Type B pancreatic cell (in vitro differentiated cells): ENCODE results near the gene ANK3. TPM values are rescaled to one million over a fixed set of nuclear protein-coding genes. Genes with fewer than 3 reads are reported as not detected.
"Not testable (repeated sequence)": the region's sequence is repeated elsewhere in the genome, so short reads cannot be mapped to it uniquely, and the experiment has no call there.

Experiments
- DNase-seq: peaks from one replicate; pipeline ENCODE4 v3.0.0; 2021; ENCODE audit warnings: mixed read lengths; ENCODE audit not compliant: unreplicated experiment; ENCODE audit errors: extremely low spot score
- H3K27ac Mint-ChIP-seq: 2 replicates; pipeline ENCODE4 v1.8.0; 2021; ENCODE audit warnings: mild to moderate bottlenecking, mixed read lengths
- H3K27me3 Mint-ChIP-seq: 2 replicates; pipeline ENCODE4 v1.8.0; 2021; ENCODE audit warnings: mixed read lengths
- H3K36me3 Mint-ChIP-seq: 2 replicates; pipeline ENCODE4 v1.8.0; 2021; ENCODE audit warnings: mixed read lengths
- H3K4me1 Mint-ChIP-seq: one replicate; pipeline ENCODE4 v1.8.0; 2021; ENCODE audit warnings: mixed read lengths; ENCODE audit not compliant: unreplicated experiment
- H3K4me3 Mint-ChIP-seq: 2 replicates; pipeline ENCODE4 v1.8.0; 2021; ENCODE audit warnings: mild to moderate bottlenecking, mixed read lengths
- H3K9me3 Mint-ChIP-seq: 2 replicates; pipeline ENCODE4 v1.8.0; 2021; ENCODE audit warnings: mixed read lengths
- total RNA-seq: library from RNA; stranded (reverse); gene quantifications from 2 replicates; pipeline ENCODE4 v1.2.1, GENCODE V29; 2021; ENCODE audit warnings: low replicate concordance
- TF ChIP-seq, protein P1 (sequence below): fragments of 200-600 bp; sonication (generic); conservative IDR thresholded peaks from 2 replicates; pipeline ENCODE4 v1.5.0; 2021; ENCODE audit warnings: antibody characterized with exemption, mild to moderate bottlenecking

ANK3 gene
- total RNA-seq, 1 donor from 2014 or later: 90.2 TPM

DNA sequence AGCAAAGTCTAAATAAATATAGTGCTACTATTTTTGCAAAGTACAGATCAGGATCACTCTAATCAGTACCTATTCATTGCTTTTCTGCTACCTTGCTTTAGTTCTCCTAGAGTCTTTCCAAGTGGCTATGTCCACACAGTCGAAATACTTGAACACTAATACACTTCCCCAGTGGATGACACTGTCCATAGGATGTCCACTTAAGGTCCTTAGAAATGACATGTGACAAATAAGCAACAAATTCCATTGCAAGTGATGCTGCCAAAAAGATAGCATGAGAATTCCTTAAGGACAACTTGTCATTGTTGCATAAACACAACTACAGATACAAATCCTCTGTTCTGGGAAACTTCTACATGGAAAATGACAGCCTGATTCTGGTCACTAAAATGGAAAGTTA lies 93.6 kb downstream of the ANK3 start:
- Mint-ChIP-seq H3K4me3 (no peak overlapping the region), H3K9me3 (peaks cover 5% of the 10 kb centered on the region), H3K4me1 (peaks cover 25% of the 10 kb centered on the region), H3K27me3 (no peaks in the 10 kb centered on the region), H3K27ac (no peak overlapping the region), H3K36me3 (no peaks in the 10 kb centered on the region)
- DNase-seq: no peak
- TF ChIP-seq, protein P1, sequence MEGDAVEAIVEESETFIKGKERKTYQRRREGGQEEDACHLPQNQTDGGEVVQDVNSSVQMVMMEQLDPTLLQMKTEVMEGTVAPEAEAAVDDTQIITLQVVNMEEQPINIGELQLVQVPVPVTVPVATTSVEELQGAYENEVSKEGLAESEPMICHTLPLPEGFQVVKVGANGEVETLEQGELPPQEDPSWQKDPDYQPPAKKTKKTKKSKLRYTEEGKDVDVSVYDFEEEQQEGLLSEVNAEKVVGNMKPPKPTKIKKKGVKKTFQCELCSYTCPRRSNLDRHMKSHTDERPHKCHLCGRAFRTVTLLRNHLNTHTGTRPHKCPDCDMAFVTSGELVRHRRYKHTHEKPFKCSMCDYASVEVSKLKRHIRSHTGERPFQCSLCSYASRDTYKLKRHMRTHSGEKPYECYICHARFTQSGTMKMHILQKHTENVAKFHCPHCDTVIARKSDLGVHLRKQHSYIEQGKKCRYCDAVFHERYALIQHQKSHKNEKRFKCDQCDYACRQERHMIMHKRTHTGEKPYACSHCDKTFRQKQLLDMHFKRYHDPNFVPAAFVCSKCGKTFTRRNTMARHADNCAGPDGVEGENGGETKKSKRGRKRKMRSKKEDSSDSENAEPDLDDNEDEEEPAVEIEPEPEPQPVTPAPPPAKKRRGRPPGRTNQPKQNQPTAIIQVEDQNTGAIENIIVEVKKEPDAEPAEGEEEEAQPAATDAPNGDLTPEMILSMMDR: no peak

DNA sequence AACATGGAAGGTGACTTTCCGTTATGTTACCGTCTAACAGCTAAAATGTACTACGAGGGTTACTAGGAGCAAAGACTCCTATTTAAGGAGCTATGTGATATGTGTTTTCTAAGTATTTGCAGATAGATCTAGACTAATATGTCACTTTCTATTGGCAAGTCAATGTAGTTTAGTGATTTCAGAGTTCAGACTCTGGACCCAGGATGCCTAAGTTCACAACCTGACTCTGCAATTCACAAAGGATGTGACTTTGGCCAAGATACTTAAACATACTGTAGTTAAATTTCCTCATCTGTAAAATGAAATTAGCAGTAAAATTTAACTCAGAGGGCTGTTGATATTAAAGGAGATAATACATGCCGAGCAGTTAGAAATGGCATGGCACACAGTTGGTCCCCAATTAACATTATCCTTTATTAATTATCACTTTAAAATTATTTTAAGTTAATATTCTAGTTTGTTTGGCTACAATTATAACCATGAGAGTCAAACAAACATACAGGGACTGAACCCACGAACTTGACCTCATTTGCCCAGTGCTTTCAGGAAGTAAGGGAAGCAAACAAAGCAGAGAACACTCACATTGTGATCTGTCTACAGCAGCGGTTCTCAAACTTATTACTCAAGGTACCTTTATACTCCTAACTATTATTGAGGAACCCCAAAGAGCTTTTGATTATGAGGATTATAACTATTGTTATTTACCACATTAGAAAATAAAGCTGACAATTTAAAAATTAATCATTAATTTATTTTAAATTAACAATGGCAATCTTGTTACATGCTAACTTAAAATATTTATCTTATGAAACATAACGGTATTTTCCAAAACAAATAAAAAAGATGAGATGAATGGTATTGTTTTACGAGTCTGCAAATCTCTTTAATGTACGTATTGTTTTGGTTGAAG lies 94.4 kb downstream of the ANK3 start:
- peaks cover 33% of the 10 kb centered on the region for H3K4me1 Mint-ChIP-seq
- H3K9me3 Mint-ChIP-seq: peaks cover 5% of the 10 kb centered on the region
- TF ChIP-seq, protein P1: no peak
- no peak overlapping the region for H3K4me3 Mint-ChIP-seq
- no peak overlapping the region for H3K27ac Mint-ChIP-seq
- DNase-seq: no peak
- no peaks in the 10 kb centered on the region for H3K36me3 Mint-ChIP-seq
- no peaks in the 10 kb centered on the region for H3K27me3 Mint-ChIP-seq

DNA sequence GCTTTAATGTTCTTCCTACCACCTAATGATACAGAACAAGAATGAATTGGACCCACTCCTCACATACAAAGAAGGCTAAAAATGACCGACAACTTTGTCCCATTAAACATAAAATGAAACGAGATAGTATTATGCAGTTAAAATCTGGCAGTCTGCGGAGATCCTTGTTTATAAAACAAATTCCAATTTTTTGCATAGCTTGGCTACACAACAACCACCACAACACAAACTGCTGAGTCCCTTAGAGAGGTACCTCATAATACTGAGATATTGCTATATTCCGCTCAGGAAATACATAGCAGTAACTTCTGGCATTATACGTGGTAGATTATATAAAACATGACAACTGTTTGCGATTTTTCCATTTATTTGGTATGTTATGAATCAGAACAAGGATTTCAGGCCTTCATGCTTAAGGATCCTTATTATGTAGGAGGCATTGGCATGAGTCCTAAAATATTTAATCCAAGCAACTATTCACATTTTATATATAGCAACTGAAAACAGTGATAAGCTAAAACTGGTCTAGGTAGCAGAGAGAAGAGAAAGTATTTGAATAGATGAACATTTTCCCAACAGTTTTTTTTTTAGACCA lies 96.0 kb downstream of the ANK3 start:
- no peak for DNase-seq

DNA sequence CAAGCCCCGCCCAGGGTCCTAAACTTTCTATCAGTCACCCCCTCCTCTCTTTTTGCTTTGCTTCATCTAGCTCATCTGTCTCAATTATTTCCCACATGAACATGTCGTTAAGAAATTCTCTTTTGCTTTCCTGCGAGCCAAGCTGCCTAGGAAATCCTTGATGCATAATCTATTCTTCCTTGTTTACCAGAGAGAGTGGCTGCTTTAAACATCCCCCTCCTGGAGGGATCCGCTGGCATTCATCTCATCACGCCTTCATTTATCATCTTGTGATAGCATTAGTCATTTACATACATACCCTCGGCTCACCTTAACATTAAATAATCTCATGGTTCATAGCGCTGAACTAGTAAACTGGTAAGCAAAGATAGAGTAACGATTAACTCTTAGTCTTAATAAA lies 96.7 kb downstream of the ANK3 start:
- H3K27ac Mint-ChIP-seq: no peak overlapping the region

More for the DNA sequence above, 96.0 kb downstream of the ANK3 start:
- no peaks in the 10 kb centered on the region for H3K27me3 Mint-ChIP-seq
- no peak overlapping the region for H3K4me3 Mint-ChIP-seq
- TF ChIP-seq, protein P1: no peak
- H3K27ac Mint-ChIP-seq: no peak overlapping the region
- no peaks in the 10 kb centered on the region for H3K36me3 Mint-ChIP-seq
- H3K4me1 Mint-ChIP-seq: peaks cover 32% of the 10 kb centered on the region
- H3K9me3 Mint-ChIP-seq: no peaks in the 10 kb centered on the region

DNA sequence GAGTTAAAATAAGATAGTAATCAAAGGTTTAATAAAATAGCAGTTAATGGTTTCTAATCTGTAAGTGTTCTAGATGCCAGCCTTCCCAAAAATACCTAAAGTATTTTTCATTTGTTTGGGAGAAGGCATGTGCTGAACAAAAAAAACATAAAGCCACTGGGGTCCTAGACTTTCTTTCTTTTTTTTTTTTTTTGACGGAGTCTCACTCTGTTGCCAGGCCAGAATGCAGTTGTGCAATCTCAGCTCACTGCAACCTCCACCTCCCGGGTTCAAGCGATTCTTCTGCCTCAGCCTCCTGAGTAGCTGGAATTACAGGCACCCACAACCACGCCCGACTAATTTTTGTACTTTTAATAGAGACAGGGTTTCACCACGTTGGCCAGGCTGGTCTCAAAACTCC lies 97.1 kb downstream of the ANK3 start:
- DNase-seq, H3K27ac Mint-ChIP-seq, H3K9me3 Mint-ChIP-seq, H3K36me3 Mint-ChIP-seq, H3K27me3 Mint-ChIP-seq, H3K4me3 Mint-ChIP-seq: not testable (repeated sequence)
- peaks cover 40% of the 10 kb centered on the region for H3K4me1 Mint-ChIP-seq

More for the DNA sequence above, 96.7 kb downstream of the ANK3 start:
- no peaks in the 10 kb centered on the region for H3K9me3 Mint-ChIP-seq
- H3K4me3 Mint-ChIP-seq: peak overlapping the region; percentile 15
- peaks cover 38% of the 10 kb centered on the region for H3K4me1 Mint-ChIP-seq
- no peak for DNase-seq
- no peaks in the 10 kb centered on the region for H3K27me3 Mint-ChIP-seq
- H3K36me3 Mint-ChIP-seq: no peaks in the 10 kb centered on the region
- TF ChIP-seq, protein P1: no peak

DNA sequence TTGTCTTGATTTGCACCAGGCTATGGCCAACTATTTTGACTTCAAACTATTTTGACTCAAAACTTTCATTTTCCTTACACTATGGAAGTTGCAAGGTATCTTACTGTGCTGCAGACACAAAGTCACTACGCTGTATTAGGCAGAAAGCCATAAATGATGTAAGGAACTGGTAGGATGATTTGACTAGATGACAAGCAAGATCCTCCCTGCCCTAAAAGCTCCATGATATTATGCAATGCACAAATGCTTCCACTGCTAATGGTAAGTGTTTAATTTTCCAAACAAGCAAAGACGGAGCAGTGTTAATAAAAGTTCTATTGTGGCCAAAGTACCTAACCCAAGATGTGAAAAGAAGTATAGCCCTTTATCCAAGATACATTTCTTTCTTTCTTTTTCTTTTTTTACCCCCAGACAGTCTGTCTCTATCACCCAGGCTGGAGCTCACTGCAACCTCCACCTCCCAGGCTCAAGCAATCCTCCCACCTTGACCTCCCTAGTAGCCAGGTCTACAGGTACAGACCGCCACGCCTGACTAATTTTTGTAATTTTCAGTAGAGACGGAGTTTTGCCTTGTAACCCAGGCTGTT lies 98.2 kb downstream of the ANK3 start:
- Mint-ChIP-seq H3K27ac (no peak overlapping the region), H3K4me1 (peaks cover 40% of the 10 kb centered on the region)
- TF ChIP-seq, protein P1: no peak

More for the DNA sequence above, 98.2 kb downstream of the ANK3 start:
- no peak for DNase-seq
- Mint-ChIP-seq H3K9me3 (no peaks in the 10 kb centered on the region), H3K27me3 (no peaks in the 10 kb centered on the region), H3K36me3 (no peaks in the 10 kb centered on the region), H3K4me3 (no peak overlapping the region)
